GM19025 (cell line): ENCODE results near the gene GALK1.

Experiments
- ATAC-seq: cut with Tn5 transposase; IDR thresholded peaks from one replicate; pipeline ENCODE4 v1.9.1; 2021; ENCODE audit warnings: mild to moderate bottlenecking, low read depth, moderate library complexity; ENCODE audit not compliant: unreplicated experiment

The GALK1 gene

DNA sequence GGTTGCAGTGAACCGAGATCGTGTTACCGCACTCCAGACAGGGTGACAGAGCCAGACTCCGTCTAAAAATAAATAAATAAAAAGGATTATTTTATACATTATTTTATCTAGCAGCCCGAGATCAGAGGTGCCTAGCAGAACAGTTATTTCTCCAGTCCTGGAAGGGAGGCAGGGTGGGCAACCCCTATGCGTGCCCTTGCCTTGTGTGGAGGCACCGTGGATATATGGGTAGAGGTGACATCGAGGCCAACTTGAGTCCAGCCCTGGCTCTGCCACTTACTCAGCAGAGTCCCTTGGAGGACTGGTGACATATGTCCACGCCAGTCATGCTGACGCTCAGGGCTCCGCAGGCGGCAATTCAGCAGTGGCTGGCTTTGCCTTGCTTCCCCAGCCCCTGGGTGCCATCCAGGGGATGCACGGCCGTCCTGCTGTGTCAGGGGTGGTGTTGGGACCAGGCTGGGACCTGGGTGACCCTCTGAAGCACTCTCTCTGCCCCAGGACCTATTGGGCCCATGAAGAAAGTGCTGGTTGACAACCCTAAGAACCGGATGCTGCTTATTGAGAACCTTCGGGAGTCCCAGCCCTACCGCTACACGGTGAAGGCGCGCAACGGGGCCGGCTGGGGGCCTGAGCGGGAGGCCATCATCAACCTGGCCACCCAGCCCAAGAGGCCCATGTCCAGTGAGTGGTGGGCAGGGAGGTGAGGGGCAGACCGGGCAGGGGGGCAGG, 13.2 kb downstream of the GALK1 start:
- ATAC-seq: no peak

DNA sequence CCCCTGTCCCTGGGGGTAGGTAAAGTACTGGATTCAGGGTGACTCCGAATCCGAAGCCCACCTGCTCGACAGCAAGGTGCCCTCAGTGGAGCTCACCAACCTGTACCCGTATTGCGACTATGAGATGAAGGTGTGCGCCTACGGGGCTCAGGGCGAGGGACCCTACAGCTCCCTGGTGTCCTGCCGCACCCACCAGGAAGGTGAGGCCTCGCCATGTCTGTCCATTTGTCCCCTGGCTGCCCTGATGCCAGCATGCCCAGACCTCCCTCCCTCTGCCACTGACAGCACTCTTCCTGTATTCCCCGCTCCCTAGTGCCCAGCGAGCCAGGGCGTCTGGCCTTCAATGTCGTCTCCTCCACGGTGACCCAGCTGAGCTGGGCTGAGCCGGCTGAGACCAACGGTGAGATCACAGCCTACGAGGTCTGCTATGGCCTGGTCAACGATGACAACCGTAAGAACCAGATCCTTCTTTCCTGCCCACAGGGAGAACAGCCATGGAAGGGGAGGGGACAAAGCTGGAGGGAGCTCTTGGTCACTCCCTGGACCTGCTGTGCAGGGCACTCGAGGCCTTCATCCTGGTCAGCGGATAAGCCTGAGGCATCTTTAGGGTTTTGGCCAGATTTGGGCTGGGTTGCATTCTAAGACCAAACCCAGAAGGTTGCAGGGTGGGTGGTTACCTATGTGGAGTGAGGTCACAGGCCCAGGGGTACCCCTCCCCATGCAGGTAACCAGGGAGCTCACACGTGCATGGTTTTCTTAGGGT, 14.2 kb downstream of the GALK1 start:
- ATAC-seq: no peak

DNA sequence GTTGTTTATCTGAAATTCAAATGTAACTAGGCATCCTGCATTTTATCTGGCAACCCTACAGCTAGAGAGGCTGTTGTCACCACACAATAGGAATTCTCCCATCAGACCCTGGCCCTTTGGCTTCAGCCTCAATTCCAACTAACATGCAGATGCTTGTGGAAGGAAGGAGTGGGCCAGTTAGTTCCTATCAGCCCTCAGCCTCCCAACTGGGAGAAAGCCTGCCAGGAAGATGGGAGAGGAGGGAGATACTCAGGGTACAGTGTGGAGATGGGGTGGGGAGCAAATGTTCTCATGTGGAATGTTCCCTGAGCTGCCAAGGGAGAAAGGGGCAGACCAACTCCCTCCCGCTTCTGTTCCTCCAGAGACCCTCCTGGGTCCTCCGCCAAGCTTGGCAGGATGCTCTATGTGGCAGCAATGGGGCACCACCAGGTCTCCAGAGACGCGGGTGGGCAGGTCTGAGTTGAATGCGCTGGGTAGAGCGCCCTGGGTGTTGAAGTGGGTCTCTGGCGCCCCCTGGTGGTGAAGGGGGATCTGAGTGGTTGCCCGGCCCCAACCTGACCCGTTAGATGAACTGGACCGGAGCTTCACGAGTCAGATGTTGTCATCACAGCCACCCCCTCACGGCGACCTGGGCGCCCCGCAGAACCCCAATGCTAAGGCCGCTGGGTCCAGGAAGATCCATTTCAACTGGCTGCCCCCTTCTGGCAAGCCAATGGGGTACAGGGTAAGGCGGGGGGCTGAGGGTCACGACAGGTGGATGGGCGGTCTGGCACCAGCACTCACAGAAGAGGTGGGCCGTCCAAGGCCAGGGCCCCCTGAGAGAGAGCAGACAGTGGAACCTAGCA, 15.2 kb downstream of the GALK1 start:
- no peak for ATAC-seq

DNA sequence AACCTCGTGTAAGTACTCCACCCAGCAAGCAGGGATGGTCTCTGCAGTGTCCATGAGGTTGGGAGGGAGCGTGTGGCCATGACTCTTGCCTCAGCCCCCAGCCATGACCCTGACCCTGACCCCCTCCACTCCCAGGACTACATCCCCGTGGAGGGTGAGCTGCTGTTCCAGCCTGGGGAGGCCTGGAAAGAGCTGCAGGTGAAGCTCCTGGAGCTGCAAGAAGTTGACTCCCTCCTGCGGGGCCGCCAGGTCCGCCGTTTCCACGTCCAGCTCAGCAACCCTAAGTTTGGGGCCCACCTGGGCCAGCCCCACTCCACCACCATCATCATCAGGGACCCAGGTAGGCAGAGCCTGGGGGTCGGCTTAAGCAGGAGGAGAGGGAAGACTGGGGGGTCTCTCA, 16.3 kb downstream of the GALK1 start:
- no peak for ATAC-seq

GRCh38 chr17:75743625-75744206, 21.3 kb downstream of the GALK1 start:
- no peak for ATAC-seq

DNA sequence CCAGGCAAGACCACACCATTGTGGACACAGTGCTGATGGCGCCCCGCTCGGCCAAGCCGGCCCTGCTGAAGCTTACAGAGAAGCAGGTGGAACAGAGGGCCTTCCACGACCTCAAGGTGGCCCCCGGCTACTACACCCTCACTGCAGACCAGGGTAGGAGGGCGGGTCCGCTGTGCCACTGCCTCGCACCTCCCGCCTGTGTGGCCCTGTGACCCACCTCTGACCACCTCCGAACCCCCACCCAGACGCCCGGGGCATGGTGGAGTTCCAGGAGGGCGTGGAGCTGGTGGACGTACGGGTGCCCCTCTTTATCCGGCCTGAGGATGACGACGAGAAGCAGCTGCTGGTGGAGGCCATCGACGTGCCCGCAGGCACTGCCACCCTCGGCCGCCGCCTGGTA, 22.7 kb downstream of the GALK1 start:
- ATAC-seq: no peak

DNA sequence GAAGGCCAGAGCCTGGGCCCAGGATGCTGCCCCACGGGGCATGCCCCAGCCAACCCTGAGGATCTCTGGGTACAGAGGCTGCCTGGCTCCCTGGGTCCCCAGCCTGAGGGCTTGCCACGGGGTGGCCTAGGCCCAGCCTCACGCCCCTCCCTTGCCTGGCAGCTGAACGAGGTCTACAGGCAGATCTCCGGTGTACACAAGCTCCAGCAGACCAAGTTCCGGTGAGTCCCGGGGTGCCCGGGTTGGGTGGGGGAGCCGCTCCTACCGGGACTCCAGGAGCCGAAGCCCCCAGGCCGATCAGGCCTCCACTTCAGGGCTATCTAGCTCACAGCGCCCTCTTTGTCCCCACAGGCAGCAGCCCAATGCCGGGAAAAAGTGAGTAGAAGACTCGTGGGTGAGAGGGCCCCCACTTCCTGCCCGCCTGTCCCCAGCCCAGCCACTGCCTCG, 24.3 kb downstream of the GALK1 start:
- ATAC-seq: no peak

- ATAC-seq: no peak
These were observed 24.8 kb downstream of the GALK1 start for GRCh38 chr17:75740215-75740614.

DNA sequence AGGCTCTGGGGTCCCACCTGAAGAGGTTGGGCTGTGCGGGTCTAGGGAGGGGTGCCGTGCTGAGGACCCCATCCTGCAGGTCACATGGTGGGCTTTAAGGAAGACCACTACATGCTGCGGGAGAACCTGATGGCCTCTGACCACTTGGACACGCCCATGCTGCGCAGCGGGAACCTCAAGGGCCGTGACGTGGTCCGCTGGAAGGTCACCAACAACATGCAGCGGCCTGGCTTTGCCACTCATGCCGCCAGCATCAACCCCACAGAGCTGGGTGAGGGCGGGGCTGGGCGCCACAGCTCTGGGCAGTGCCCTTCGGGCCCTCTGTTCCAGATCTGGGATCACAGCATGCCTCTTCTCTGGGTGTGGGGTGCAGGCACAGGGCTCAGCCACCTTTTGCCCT, 25.2 kb downstream of the GALK1 start:
- no peak for ATAC-seq

DNA sequence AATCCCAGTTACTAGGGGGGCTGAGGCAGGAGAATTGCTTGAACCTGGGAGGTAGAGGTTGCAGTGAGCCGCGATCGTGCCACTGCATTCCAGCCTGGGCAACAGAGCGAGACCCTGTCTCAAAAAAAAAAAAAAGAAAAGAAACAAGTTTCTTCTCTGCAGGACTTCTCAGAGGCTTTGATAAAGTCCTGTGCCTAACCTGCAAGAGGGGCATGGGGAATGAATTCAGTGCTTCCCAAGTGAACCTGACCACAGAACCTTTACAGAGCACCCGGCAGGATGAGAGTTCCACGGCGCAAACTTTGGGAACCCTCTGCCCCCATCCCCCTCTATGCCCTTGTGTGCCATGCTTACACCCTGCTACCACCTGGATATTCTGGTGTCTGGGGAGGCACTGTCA, 25.8 kb downstream of the GALK1 start:
- no peak for ATAC-seq

DNA sequence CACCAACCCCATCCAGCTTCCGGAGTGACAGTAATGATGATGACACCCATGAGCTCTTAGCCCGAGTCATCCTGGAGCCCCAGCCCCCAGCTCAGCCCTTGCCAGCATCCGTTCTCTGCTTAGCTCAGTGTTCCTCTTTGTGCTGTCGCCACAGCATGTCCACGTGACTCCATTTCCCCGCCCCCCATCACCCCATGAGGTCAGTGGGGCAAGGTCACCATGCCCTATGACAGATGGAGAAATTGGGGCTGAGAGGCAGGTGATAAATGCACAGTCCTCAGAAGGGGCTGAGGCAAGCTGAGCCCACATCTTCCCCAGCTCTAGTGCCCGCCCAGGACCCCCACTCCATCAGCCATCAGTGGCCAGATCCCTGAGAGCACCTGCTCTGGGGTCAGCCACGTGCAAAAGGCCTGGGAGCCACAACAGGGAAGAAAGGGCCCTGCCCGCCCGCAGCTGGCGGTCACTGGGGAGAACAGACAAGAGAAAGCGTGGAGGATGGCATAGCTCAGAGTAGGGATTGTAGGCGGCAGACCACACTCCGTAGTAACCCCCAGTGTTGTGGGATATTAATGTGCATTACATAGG, 26.7 kb downstream of the GALK1 start:
- ATAC-seq: no peak

DNA sequence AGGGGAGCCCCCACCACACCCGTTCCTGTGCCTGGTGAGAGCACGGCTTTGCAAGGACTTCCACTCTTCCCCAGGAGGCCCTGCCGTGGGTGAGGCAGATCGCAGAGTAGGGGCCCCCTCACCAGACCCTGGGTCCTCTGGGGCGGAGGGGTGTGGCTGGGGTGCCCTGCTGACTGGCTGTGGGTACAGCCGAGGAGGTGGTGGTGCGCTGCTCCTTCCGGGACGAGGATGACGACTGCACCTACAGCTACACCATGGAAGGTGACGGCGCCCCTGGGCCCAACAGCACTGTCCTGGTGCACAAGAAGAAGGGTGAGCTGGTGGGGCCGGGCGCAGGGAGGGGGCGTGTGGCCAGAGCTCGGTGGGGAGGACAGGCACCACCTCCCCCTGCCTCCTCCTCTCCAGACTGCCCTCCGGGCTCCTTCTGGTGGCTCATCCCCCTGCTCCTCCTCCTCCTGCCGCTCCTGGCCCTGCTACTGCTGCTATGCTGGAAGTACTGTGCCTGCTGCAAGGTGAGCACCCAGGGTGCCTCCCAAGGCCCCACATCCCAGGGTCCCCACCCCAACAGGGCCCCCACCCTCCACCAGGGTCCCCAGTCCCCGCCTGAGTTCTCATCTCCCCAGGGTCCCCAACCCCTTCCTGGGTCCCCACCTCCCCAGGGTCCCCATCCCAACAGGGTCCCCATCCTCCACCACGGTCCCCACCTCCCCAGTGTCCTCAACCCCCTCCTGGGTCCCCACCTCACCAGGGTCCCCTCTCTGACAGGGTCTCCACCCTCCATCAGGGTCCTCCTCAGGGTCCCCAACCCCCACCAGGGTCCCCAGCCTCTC, 27.6 kb downstream of the GALK1 start:
- no peak for ATAC-seq

GRCh38 chr17:75736173-75736835, 28.7 kb downstream of the GALK1 start:
- no peak for ATAC-seq

GRCh38 chr17:75734674-75735294, 30.2 kb downstream of the GALK1 start:
- ATAC-seq: no peak

GRCh38 chr17:75733471-75733870, 31.5 kb downstream of the GALK1 start:
- no peak for ATAC-seq

DNA sequence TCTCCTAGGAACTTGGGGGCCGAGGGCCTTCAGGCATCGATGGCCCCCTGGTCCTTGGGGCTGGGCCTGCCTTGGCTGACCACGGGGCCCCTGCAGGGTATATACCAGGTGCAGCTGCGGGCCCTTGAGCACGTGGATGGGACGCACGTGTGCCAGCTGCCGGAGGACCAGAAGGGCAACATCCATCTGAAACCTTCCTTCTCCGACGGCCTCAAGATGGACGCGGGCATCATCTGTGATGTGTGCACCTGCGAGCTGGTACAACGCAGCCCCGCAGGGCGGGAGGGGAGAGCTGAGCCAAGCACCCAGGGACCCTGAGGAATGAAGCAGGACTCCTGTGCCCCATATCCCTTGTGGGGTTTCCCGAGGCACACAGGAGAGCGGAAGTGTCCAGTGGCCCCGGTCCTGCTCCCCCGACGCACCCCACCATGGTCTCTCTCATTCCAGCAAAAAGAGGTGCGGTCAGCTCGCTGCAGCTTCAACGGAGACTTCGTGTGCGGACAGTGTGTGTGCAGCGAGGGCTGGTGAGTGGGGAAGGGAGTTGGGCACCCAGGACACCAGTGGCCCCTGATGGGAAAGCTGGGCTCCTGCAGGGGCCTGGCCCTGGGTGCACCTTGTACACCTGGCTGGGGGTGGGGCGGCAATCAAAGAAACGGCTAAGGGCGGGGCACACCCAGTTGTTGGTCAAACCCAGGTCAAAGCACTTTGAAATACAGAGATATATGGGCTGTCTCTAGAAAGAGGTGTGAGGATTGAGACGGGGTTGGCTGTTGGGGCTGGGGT, 33.1 kb downstream of the GALK1 start:
- no peak for ATAC-seq

DNA sequence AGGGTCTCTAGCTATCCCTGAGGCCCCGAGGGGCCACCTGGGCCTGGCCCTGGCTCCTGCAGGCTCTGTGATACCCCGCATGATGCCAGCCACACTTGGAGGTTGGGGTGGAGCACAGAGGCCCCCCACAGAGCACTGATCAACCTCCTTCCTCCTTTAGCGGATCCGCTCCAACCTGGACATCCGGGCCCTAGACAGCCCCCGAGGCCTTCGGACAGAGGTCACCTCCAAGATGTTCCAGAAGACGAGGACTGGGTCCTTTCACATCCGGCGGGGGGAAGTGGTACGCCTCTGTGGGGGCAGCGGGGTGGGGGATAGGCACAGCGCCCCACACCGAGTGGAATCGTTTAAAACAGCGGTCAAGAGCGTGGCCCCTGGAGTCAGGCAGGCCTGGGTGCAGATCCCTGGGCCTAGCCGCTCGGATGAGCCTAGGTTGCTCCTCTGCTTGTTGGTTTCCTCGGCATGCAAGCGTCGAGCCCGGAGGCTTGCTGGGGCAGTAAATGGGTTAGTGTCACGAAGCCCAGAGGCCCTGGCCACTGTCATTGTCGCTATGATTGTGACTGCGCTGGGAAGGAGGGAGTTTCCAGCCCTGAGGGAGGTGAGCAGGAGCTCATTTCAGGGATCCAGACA, 33.8 kb downstream of the GALK1 start:
- ATAC-seq: no peak
